LNCAP (cell line): ENCODE data around the gene DDX19B.

Experiments used
- TF ChIP-seq, protein P1 (sequence below): fragments of 450-650 bp; IDR thresholded peaks from 2 replicates; pipeline ENCODE4 v1.5.1; 2017; ENCODE audit warnings: mild to moderate bottlenecking

Gene DDX19B

DNA sequence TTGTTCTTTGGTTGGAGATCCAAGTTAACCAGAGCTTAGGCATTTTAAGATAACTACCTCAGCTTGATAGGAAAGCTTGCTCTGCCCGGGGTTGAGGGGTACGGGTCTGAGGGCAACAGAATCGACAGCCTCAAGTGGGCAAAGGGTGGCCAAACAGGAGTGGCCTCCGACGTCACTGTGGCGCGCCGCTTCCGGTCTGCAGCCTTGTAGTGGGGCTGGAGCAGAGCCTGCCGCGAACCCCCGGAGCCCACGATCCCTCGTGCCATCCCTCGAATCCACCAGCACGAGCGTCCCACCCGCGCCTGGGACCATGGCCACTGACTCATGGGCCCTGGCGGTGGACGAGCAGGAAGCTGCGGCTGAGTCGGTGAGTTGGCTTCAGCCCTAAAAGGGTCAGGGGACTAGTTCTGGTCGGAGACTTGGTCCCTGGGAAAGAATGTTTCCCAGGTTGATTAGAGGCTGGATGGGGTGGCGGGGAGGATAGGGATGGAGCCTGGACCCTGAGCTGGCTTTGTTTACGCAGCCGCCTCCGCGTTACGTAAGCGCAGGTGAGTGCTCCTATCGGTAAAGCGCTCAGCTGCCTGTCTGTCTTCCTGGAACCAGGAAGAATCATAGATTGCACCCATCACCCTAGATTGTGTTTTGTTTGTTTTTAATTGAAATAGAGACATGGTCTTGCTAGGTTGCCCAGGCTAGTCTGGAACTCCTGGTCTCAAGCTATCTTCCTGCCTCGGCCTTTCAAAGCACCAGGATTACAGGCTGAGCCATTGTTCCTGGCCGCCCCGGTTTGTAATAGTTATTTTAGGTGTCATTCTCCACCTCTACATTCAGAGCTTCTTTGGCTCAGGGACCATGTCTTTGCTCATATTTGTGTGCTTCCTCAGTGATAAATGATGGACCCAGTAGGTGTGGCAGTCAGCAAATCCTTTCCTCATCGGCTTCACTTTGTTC, at the start of gene DDX19B:
Gene DDX19B, plus strand, starts transcription at position 199 of the 951 bp plus-strand sequence. Its CDS starts 112 bp downstream, at position 311.
- TF ChIP-seq, protein P1, sequence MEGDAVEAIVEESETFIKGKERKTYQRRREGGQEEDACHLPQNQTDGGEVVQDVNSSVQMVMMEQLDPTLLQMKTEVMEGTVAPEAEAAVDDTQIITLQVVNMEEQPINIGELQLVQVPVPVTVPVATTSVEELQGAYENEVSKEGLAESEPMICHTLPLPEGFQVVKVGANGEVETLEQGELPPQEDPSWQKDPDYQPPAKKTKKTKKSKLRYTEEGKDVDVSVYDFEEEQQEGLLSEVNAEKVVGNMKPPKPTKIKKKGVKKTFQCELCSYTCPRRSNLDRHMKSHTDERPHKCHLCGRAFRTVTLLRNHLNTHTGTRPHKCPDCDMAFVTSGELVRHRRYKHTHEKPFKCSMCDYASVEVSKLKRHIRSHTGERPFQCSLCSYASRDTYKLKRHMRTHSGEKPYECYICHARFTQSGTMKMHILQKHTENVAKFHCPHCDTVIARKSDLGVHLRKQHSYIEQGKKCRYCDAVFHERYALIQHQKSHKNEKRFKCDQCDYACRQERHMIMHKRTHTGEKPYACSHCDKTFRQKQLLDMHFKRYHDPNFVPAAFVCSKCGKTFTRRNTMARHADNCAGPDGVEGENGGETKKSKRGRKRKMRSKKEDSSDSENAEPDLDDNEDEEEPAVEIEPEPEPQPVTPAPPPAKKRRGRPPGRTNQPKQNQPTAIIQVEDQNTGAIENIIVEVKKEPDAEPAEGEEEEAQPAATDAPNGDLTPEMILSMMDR = no peak

DNA sequence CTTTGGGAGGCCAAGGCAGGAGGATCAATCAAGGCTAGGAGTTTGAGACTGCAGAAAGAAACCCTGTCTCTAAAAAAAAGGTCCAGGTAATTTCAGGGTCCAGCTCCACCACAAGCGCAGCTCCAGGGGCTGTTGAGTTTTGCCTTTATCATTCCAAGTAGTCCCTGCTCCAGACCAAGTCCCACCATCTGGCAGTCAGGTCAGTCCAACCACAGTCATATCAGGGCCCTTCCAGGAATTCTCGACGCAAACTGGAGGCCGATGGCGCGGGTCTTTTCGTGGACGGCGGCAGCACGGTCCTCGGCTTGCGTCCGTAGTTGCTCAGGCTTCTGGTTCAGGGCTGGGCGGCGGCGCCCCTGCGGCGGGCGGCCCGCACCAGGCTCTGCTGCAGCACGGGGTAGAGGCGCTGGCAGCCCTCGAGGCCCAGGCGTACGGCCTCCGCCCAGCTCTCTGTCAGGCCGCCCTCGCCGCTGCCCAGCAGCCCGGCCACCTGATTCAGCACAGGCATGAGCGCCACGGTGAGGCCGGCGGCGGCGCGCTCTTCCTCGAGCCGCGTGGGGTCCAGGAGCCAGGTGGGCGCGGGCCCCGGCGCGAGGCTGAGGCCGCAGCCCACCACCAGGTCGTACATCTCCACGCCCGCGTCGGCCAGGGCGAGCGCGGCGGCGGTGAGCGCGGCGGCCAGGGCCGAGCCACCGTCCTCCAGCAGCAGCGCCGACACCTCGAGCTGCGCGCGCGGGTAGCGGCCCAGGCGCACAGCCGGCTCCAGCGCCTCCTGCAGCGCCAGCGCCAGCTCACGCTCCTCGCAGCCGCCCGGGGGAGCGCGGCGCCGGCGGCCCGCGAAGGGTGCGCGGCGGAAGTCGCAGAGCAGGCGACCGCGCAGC, 48.0 kb upstream of the DDX19B start:
- TF ChIP-seq, protein P1 = peak; percentile 16; the same call in 1 of the 2 replicates

DNA sequence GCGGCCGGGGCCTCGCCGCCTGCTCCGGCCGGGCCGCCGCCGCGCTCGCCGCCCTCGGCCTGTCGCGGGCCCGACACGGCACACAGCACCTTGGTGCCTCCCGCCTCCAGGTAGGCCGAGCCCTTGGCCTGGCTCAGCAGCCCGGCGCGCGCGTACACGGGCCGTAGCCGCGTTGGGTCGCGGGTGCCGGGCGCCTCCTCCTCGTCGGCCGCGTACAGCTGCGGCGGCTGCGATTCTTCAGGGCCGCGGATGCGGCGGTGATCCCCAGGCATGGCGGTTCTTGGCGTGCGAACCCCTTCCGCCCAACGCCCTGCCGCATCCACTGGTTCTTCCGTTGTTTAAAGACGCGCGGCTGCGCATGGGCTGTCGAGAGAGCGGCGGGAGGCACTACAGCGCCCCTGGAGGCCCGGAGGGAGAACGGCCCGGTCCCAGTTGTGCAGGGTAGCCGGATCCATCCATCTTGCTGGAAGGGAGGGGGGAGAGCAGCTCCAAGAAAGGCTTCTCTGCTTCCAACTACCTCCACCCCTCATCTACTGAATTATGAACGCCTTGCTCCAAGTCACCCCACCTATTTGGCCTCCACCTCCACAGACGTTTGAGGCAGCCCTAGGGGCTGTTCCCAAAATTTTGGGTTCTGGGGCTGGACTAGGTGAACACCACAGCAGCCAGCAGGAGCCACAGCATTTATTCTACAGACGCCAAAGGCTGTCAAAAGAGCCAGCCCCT, 47.2 kb upstream of the DDX19B start, which contains the start of gene EXOSC6:
Gene EXOSC6, minus strand, starts transcription at position 312 of the 726 bp plus-strand sequence. Its CDS starts 40 bp downstream, at position 272.
- TF ChIP-seq, protein P1 = peak; percentile 86

DNA sequence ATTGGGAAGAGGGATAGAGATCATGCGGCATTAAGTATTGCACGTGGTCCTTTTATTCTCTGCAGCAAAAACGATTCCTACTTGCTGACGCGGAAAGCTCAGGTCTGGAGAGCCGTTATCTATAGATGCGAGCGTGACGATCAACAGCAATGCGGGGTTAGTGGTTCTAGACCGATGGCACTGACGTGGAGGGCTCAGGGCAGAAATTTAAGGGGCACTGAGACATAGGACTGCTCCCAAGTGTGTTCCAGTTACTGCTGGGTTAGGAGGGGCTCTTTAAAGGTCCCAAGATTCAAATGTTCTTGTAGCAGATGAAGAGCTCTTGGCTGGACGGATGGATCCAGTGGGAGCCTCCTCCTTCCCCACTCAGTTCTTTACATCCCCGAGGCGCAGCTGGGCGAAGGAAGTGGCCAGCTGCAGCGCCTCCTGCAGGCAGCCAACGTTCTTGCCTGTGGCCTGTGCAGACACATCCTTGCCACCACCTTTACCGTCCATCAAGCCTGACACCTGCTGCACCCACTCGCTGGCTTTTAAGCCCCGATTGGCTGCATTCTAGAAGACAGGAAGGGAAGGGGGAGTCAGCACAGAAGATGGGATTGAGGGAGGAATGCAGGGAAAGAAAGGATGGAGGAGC, 46.5 kb upstream of the DDX19B start:
- TF ChIP-seq, protein P1 = peak; percentile 55

DNA sequence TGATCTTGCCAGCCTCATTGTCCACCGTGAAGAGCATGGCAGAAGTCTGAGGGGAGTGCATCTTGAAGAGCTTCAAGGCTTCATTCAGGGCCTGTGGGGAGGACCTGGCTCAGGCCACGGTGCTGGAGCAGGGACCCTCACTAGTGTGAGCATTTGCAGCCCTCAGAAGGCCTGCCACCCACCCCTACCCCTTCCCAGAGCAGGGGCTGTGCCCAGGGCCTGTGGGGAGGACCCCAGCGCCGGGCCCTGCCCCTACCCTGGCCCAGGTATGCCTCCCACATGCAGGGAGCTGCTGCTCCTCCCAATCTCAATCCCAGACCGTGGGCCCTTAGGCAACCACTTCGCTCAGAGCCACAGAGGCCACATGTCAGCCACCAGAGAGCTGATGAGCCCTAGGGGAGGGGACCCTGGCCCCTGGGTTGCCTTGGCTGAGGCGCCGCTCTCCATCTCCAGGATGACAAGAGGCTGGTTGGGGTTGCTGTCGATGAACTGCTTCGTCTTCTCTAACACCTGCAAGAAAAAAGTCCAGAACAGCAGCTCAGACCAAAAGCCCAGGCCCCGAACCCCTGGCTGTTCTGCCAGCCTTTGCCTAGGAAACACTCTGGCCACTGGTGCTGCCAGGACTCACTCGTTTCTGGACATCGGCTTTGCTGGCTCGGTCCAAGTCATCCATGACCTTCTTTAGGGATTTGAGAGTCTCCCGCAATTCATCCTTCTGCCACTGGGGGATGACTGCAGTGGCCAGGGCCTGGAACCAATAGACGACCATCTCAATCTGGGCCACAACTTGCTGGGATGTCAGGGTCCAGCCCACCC, 45.5 kb upstream of the DDX19B start:
- TF ChIP-seq, protein P1 = peak; percentile 52

DNA sequence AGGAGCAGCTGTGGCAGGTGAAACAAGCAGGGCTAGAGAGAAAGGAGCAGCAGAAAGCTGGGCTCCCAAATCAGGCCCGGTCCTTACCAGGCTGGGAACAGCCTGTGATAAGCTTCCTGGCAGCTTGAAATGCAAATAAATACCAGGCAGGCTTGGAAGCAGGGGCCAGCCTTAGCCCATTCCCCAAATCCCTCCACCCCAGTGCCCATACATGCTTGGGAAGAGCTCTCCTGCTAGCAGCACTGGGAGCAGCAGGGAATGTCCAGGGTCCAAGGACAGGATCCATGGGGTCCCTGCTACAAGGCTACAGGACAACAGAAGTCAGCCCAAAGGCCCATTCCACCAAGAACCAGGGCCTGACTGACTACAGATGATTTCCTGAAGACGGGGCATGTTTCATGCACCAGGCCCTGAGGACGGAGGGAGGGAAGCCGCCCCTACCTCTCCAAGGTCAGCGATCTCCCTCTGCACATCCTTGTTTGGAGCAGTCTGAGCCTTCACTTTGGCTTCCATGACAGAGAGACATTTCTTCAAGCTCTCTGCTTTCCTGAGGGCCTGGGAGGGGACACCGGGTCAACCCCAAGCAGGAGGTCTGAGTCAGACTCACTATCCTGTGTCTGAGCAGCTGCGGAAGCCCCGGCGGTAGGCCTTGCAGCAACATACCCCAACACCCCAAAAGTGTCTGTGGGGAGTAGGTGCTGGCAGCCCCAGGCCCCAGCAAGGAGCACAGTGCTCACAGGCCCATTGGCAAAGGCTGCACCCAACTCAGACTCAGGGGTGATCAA, 44.6 kb upstream of the DDX19B start:
- TF ChIP-seq, protein P1 = 0 out of 2 replicates have a peak, but pooled peaks have one; percentile 19
